Measurements from ENCODE around the gene BATF2. TPM values are rescaled to one million over a fixed set of nuclear protein-coding genes. Genes with fewer than 3 reads are reported as not detected.
A peak's percentile ranks its signal among the peaks of the same experiment; 100 is the strongest.

Gene BATF2, protein sequence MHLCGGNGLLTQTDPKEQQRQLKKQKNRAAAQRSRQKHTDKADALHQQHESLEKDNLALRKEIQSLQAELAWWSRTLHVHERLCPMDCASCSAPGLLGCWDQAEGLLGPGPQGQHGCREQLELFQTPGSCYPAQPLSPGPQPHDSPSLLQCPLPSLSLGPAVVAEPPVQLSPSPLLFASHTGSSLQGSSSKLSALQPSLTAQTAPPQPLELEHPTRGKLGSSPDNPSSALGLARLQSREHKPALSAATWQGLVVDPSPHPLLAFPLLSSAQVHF
- 2.8 TPM for polyA plus RNA-seq (2012; ENCODE audit: insufficient read depth, insufficient read length, low read depth)

DNA sequence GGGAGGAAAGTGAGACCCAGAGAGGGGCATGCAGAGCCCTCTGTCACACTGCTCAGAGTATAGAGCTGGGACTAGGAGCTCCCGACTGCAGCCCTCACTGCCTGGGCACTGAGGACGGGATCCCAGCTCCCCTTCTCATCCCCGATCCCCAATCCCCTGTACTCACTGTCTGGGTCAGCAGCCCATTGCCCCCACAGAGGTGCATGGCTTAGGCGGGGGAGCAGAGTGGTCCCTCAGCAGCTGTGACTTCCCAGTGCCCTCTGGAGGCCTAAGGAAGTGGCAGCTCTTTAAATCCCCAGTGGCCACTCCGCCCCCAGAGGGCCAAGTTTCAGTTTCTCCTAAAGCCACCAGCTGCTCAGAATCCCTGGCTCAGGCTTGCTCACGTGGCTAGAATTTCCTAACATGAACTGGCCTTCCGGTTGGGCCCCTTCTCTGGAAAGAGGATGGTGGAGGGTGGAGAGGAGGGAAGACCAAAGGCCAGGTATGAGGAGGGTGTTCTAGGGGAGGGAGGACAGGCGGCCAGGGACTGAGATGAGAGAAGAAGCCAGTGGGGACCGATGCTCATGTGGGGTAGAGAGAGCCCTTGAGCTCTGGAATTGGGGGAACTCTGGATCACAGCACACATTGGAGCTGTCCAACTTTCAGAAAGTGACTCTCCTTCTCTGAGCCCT is at the start of gene BATF2:
BATF2 (minus strand) TSS at position 262 of the 671 bp plus-strand sequence; CDS start at position 205, 57 bp downstream.
- H3K9me3 ChIP-seq = no peaks in the 10 kb centered on the region
- H3K27me3 ChIP-seq = no peaks in the 10 kb centered on the region
- peak; percentile 61 for DNase-seq
- H3K36me3 ChIP-seq = no peaks in the 10 kb centered on the region
- no peak within 1 kb of the TSS for H3K4me3 ChIP-seq (ENCODE audit: low read depth, low read length)
- TF ChIP-seq, protein P1, sequence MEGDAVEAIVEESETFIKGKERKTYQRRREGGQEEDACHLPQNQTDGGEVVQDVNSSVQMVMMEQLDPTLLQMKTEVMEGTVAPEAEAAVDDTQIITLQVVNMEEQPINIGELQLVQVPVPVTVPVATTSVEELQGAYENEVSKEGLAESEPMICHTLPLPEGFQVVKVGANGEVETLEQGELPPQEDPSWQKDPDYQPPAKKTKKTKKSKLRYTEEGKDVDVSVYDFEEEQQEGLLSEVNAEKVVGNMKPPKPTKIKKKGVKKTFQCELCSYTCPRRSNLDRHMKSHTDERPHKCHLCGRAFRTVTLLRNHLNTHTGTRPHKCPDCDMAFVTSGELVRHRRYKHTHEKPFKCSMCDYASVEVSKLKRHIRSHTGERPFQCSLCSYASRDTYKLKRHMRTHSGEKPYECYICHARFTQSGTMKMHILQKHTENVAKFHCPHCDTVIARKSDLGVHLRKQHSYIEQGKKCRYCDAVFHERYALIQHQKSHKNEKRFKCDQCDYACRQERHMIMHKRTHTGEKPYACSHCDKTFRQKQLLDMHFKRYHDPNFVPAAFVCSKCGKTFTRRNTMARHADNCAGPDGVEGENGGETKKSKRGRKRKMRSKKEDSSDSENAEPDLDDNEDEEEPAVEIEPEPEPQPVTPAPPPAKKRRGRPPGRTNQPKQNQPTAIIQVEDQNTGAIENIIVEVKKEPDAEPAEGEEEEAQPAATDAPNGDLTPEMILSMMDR (IDR thresholded peaks at IDR 0.05; ENCODE audit: low read depth, low read length) = peak; percentile 41
- H3K4me1 ChIP-seq = no peaks in the 10 kb centered on the region

DNA sequence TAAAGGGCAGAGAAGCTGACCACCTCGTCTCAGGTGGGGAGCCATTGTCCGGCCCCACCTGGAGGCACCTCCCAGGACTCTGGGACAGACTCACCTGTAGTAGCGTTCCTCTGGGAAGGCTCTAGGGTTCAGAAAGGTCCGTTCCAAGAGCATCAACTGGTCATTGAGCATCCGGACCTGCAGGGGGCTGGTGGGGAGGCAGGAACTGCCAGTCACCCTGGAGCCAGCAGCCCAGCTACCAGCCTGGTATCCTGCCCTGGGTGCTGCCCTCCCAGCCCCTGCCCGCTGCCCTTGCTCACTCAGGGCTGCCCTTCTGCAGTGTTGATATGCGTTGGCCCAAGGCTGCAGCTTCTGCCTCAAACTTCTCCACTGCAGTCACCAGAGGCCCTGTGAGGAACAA is 49.0 kb upstream of the BATF2 start:
- H3K4me3 ChIP-seq (ENCODE audit: low read depth, low read length) = no peak overlapping the region
- H3K9me3 ChIP-seq = no peaks in the 10 kb centered on the region
- DNase-seq = no peak
- no peaks in the 10 kb centered on the region; the same call in 1 of the 2 replicates for H3K27me3 ChIP-seq
- H3K36me3 ChIP-seq = no peaks in the 10 kb centered on the region
- TF ChIP-seq, protein P1 (IDR thresholded peaks at IDR 0.05; ENCODE audit: low read depth, low read length) = no peak
- H3K4me1 ChIP-seq = no peaks in the 10 kb centered on the region

DNA sequence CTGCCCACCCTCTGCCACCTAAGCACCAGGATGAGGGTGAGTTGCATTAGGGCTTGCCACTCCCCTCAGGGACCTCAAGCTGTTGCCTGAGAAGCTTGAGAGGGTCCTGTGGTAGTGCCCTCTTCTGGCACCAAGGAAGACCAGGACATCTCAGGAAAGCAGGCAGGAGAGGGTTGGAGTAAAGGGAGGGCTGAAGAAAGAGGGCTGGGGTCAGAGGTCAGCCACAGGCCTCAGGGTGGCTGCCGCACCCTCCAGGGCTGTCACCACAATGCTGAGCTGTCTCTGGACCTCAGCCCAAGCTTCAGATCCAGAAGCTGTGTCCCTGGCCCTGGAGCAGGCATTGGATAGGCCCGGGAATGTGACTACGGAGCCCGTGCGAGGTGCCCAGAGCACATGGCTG is 48.3 kb upstream of the BATF2 start:
- Histone ChIP-seq H3K27me3 (no peaks in the 10 kb centered on the region; the same call in 1 of the 2 replicates), H3K4me1 (no peaks in the 10 kb centered on the region), H3K9me3 (no peaks in the 10 kb centered on the region), H3K36me3 (no peaks in the 10 kb centered on the region), H3K4me3 (ENCODE audit: low read depth, low read length) (no peak overlapping the region)
- TF ChIP-seq, protein P1 (IDR thresholded peaks at IDR 0.05; ENCODE audit: low read depth, low read length) = no peak
- DNase-seq = no peak

DNA sequence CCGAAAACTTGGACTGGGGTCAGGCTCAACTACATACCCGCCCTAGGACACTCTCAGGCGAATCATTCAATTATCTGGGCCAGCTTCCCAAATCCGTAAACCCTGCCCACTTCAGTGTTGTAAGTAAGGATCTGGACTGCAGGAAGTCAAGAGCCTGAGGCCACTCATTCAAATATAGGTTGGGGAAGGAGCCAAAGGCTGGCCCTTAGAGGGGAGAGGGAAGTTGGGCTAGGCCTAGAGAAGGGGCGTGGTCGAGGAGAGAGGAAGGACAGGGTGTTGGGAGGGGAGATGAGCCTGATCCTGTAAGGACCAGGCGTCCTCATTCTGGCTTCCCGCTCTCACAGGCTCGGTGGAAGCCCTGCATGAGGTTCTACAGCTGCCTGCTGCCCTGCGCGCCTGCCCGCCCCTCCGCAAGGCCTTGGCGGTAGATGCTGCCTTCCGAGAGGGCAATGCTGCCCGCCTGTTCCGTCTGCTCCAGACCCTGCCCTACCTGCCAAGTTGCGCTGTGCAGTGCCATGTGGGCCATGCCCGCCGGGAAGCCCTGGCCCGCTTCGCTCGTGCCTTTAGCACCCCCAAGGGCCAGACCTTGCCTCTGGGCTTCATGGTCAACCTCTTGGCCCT is 47.2 kb upstream of the BATF2 start:
- Histone ChIP-seq H3K27me3 (no peaks in the 10 kb centered on the region; the same call in 1 of the 2 replicates), H3K4me3 (ENCODE audit: low read depth, low read length) (no peak overlapping the region), H3K9me3 (no peaks in the 10 kb centered on the region), H3K4me1 (no peaks in the 10 kb centered on the region), H3K36me3 (no peaks in the 10 kb centered on the region)
- no peak for DNase-seq
- TF ChIP-seq, protein P1 (IDR thresholded peaks at IDR 0.05; ENCODE audit: low read depth, low read length) = no peak

DNA sequence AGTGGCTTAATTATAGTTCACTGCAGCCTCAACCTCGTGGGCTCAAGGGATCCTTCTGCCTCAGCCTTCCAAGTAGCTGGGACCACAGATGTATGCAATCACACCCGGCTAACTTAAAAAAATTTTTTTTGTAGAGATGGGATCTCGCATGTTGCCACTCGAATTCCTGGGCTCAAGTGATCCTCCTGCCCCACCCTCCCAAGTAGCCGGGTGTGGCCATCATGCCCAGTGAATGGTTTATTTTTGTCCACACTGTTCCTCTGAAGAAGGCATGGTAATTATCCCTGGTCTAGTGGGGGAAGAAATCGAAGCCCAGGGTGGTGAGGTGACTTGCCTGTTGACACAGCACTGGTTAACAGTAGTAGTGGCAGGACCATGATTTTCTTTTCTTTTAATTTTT is 46.1 kb upstream of the BATF2 start:
- Histone ChIP-seq H3K36me3 (no peaks in the 10 kb centered on the region), H3K4me3 (ENCODE audit: low read depth, low read length) (no peak overlapping the region), H3K4me1 (no peaks in the 10 kb centered on the region), H3K9me3 (no peaks in the 10 kb centered on the region), H3K27me3 (no peaks in the 10 kb centered on the region; the same call in 1 of the 2 replicates)
- TF ChIP-seq, protein P1 (IDR thresholded peaks at IDR 0.05; ENCODE audit: low read depth, low read length) = no peak
- no peak for DNase-seq
